B cell (primary cell): ENCODE measurements around the gene CTIF. TPM values are rescaled to one million over a fixed set of nuclear protein-coding genes. Genes with fewer than 3 reads are reported as not detected.

Source experiments
- ATAC-seq: fragments of 200-7000 bp; cut with Tn5 transposase; one replicate; pipeline ENCODE4 v1.10.0; 2021; ENCODE audit warnings: low read depth, mild to moderate bottlenecking, moderate number of reproducible peaks, moderate library complexity
- CTCF ChIA-PET: fragments of 350-600 bp; sonication (Branson Sonifier 250); formaldehyde crosslinking; loops from one replicate; lab custom pipeline; 2021; ENCODE audit warnings: antibody characterized with exemption, inconsistent platforms; lab: Charles Lee
- POLR2A ChIA-PET: fragments of 350-600 bp; sonication (Branson Sonifier 250); formaldehyde crosslinking; loops from one replicate; lab custom pipeline; 2021; ENCODE audit warnings: antibody characterized with exemption; lab: Charles Lee
- DNase-seq: peaks from one replicate; pipeline ENCODE4 v3.0.0; 2013
- H2AFZ ChIP-seq: 2 replicates; pipeline ENCODE4 v1.6.1; 2012; ENCODE audit warnings: mild to moderate bottlenecking, low read depth, low read length; ENCODE audit not compliant: insufficient read depth, poor library complexity, severe bottlenecking
- H3K27ac ChIP-seq, 2 donors: 1 replicate in 1 of 2; 2 replicates in 1 of 2; pipeline ENCODE4 v1.5.1; 2012 to 2013; ENCODE audit warnings: low read length in 2 of 2, mild to moderate bottlenecking in 2 of 2, moderate library complexity in 1 of 2
- H3K27me3 ChIP-seq, 4 experiments: fragments of 200-600 bp in 1 of 4; sonication (generic) in 1 of 4; replicated peaks in 1 of 4; 1 replicate in 2 of 4; 2 replicates in 2 of 4; pipeline versions ENCODE4 v1.6.1 to v1.7.0; 2013 to 2016; ENCODE audit warnings: low read length in 3 of 4, mild to moderate bottlenecking in 2 of 4, mixed read lengths in 1 of 4, moderate library complexity in 1 of 4; ENCODE audit not compliant: insufficient read depth in 4 of 4, control insufficient read depth in 3 of 4; ENCODE audit errors: control extremely low read depth in 1 of 4
- H3K36me3 ChIP-seq, 2 experiments: replicated peaks in 1 of 2; 1 replicate in 1 of 2; 2 replicates in 1 of 2; pipeline versions ENCODE4 v1.6.1 to v1.7.1; 2013; ENCODE audit warnings: low read length in 1 of 2; ENCODE audit not compliant: insufficient read depth in 2 of 2, control insufficient read depth in 1 of 2; ENCODE audit errors: control extremely low read depth in 1 of 2, extremely low read depth in 1 of 2
- H3K4me1 ChIP-seq, 2 donors: fragments of 200-600 bp in 1 of 2; sonication (generic) in 1 of 2; 1 replicate in 1 of 2; 2 replicates in 1 of 2; pipeline versions ENCODE4 v1.5.1 to v1.6.1; 2013 to 2017; ENCODE audit warnings: low read length in 2 of 2; ENCODE audit not compliant: control insufficient read depth in 2 of 2, insufficient read depth in 2 of 2
- H3K4me2 ChIP-seq: replicated peaks from 2 replicates; pipeline ENCODE3; 2012; ENCODE audit warnings: mild to moderate bottlenecking, low read depth, low read length; ENCODE audit not compliant: poor library complexity, severe bottlenecking
- H3K4me3 ChIP-seq, 5 experiments: fragments of 200-600 bp in 1 of 5; sonication (generic) in 1 of 5; 1 replicate in 3 of 5; 2 replicates in 2 of 5; pipeline versions ENCODE4 v1.5.1 to v1.7.0; 2011 to 2016; ENCODE audit warnings: low read length in 4 of 5, mild to moderate bottlenecking in 4 of 5, low read depth in 2 of 5, control low read depth in 1 of 5, moderate library complexity in 1 of 5; ENCODE audit not compliant: insufficient read depth in 1 of 5; ENCODE audit errors: control extremely low read depth in 1 of 5, extremely low read depth in 1 of 5
- H3K79me2 ChIP-seq: fragments of 200-600 bp; sonication (generic); one replicate; pipeline ENCODE4 v1.6.0; 2016; ENCODE audit warnings: low read length; ENCODE audit not compliant: control insufficient read depth, insufficient read depth
- H3K9ac ChIP-seq: fragments of 200-600 bp; sonication (generic); 2 replicates; pipeline ENCODE4 v1.6.1; 2017; ENCODE audit warnings: mild to moderate bottlenecking, low read length, moderate library complexity
- H3K9me3 ChIP-seq, 3 donors: one replicate each; pipeline versions ENCODE4 v1.6.1 to v1.7.1; 2013; ENCODE audit warnings: low read length in 2 of 3; ENCODE audit not compliant: control insufficient read depth in 2 of 3, insufficient read depth in 1 of 3; ENCODE audit errors: control extremely low read depth in 1 of 3
- H4K20me1 ChIP-seq: 2 replicates; pipeline ENCODE4 v1.6.0; 2012; ENCODE audit warnings: mild to moderate bottlenecking, low read length; ENCODE audit not compliant: insufficient read depth, control insufficient read depth, poor library complexity, severe bottlenecking
- H3K27ac Mint-ChIP-seq: one replicate; pipeline ENCODE4 v1.8.0; 2021; ENCODE audit warnings: mixed read lengths
- H3K27me3 Mint-ChIP-seq: one replicate; pipeline ENCODE4 v1.8.0; 2021; ENCODE audit warnings: mixed read lengths
- H3K4me1 Mint-ChIP-seq: one replicate; pipeline ENCODE4 v1.8.0; 2021; ENCODE audit warnings: mixed read lengths
- H3K4me3 Mint-ChIP-seq: one replicate; pipeline ENCODE4 v1.8.0; 2021; ENCODE audit warnings: mixed read lengths
- H3K9me3 Mint-ChIP-seq: one replicate; pipeline ENCODE4 v1.8.0; 2022; ENCODE audit warnings: mixed read lengths; ENCODE audit not compliant: insufficient read depth
- EZH2 ChIP-seq: IDR thresholded peaks from 2 replicates; pipeline ENCODE4 v1.6.1; 2012; ENCODE audit warnings: borderline replicate concordance, low read depth, mild to moderate bottlenecking, moderate library complexity, low read length; ENCODE audit not compliant: insufficient read depth, poor library complexity, severe bottlenecking
- WGBS: methylation state at CpG from one replicate; pipeline ENCODE4 v1.1.5; 2013; ENCODE audit warnings: missing lambda C conversion rate; ENCODE audit not compliant: insufficient coverage; 5-methylcytosine and 5-hydroxymethylcytosine counted together
- intact Hi-C: fragments of 100-400 bp; cut with micrococcal nuclease; formaldehyde crosslinking; loops from one replicate; pipeline ENCODE4 v1.10.0; 2022
- polyA plus RNA-seq: library from polyadenylated mRNA; depleted of rRNA; stranded (reverse); fragments of >200 nt; gene quantifications from 2 replicates; pipeline ENCODE4 v1.2.3, GENCODE V29; 2012
- total RNA-seq, 2 donors: library from RNA; stranded (reverse); fragments of 120-200 nt in 1 of 2; gene quantifications; 1 replicate in 1 of 2; 2 replicates in 1 of 2; pipeline versions ENCODE4 v1.2.3 to v1.2.4, GENCODE V29; 2013 to 2022
- TF ChIP-seq, protein P1 (sequence below): fragments of 200-600 bp; IDR thresholded peaks from one replicate; pipeline ENCODE4 v1.8.0; 2022; ENCODE audit warnings: antibody characterized with exemption, mild to moderate bottlenecking

The CTIF gene
- total and polyA plus RNA-seq, 2 donors (not counting 1 experiment from before 2014, with no cell fraction given), result 3.6 to 16.2 TPM

DNA sequence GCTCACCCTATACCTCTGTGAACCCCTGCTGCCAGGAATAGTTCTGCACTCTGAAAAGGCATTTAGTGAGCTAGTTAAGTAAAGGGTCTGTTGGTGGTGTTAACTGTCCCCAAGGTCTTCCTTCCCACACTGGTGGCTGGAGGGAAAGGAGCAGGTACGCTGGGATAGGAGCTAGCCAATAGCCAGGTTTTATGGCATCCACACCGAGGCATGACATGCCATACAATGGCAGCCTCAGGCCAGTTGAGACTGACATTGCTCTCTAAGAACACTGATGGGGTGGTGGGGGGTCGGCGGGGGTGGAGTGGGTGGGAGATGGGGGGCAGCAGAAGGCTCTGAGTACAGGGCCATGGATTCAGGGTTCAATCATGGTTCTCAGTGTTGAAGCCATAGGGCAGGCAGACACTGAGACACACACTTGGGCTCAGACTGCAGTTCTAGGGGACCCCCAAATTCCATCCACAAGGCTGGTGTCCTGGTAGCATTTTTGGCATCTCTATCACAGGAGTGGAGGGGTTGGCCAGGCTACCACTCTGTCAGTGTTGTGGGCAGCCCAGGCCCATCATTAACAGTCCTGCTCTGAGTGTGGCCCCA is 136.0 kb downstream of the CTIF start:
- ChIA-PET POLR2A (no interaction called here), CTCF (interaction anchor here (1.0 to 3.4 kb wide), 17 partner anchors 199 to 1683 kb away, joined by 3 to 17 read pairs (median 3); no protein-coding TSS in a partner anchor)
- peak overlapping the region; percentile 36 for H2AFZ ChIP-seq
- ATAC-seq, result no peak
- intact Hi-C loops, result loop anchor here (1.0 to 10.0 kb wide), 10 partner anchors 102 to 1752 kb away; no protein-coding TSS in a partner anchor
- peaks cover 5% of the 10 kb centered on the region for H3K9me3 Mint-ChIP-seq
- no peaks in the 10 kb centered on the region for H4K20me1 ChIP-seq
- no peak overlapping the region for H3K4me3 ChIP-seq
- peaks cover 4 to 12% of the 10 kb centered on the region in 2 donors for H3K4me1 ChIP-seq
- TF ChIP-seq, protein P1, sequence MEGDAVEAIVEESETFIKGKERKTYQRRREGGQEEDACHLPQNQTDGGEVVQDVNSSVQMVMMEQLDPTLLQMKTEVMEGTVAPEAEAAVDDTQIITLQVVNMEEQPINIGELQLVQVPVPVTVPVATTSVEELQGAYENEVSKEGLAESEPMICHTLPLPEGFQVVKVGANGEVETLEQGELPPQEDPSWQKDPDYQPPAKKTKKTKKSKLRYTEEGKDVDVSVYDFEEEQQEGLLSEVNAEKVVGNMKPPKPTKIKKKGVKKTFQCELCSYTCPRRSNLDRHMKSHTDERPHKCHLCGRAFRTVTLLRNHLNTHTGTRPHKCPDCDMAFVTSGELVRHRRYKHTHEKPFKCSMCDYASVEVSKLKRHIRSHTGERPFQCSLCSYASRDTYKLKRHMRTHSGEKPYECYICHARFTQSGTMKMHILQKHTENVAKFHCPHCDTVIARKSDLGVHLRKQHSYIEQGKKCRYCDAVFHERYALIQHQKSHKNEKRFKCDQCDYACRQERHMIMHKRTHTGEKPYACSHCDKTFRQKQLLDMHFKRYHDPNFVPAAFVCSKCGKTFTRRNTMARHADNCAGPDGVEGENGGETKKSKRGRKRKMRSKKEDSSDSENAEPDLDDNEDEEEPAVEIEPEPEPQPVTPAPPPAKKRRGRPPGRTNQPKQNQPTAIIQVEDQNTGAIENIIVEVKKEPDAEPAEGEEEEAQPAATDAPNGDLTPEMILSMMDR, result no peak
- TF ChIP-seq EZH2, result no peak
- peaks cover 0 to 13% (median 5%) of the 10 kb centered on the region in 3 donors for H3K9me3 ChIP-seq
- H3K4me2 ChIP-seq, result no peak overlapping the region
- no peaks in the 10 kb centered on the region for H3K36me3 ChIP-seq
- DNase-seq, result no peak
- WGBS, result 100% methylated on average over 1 of the region's 4 CpGs
- H3K27ac Mint-ChIP-seq, result no peak overlapping the region
- H3K27me3 ChIP-seq, result no peaks in the 10 kb centered on the region
- no peak overlapping the region for H3K27ac ChIP-seq
- no peak overlapping the region for H3K9ac ChIP-seq
- H3K27me3 Mint-ChIP-seq, result no peaks in the 10 kb centered on the region
- H3K4me3 Mint-ChIP-seq, result no peak overlapping the region
- H3K79me2 ChIP-seq, result no peaks in the 10 kb centered on the region
- H3K4me1 Mint-ChIP-seq, result peaks cover 10% of the 10 kb centered on the region

DNA sequence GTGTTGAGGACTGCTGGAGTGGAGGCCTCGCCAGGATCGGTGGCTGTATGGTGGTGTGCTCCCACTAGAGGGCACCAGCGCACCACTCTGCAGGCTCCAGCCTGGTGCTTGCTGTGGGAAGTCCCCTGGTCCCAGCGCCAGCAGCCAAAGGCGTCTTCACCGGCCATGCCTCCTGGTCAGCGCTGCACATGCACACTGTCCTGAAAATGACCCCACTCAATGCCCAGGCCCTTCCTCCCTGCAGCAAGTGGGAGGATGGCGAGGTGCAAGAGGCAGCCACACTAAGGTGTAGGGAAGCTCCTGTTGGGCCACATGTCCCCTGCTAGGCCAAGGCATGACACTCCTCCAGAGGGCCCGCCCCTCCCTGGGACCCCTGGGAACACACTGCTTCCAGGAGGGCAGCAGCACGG is 136.5 kb downstream of the CTIF start:
- WGBS, result 8% methylated on average over 8 of the region's 10 CpGs
- intact Hi-C loops, result loop anchor here (1.0 to 10.0 kb wide), 10 partner anchors 102 to 1752 kb away; no protein-coding TSS in a partner anchor
- Mint-ChIP-seq H3K4me3 (no peak overlapping the region), H3K27ac (no peak overlapping the region), H3K9me3 (peaks cover 5% of the 10 kb centered on the region), H3K27me3 (no peaks in the 10 kb centered on the region), H3K4me1 (peaks cover 10% of the 10 kb centered on the region)
- H3K4me3 ChIP-seq, result no peak overlapping the region
- peak; percentile 85 for DNase-seq
- POLR2A ChIA-PET, result no interaction called here
- H3K9ac ChIP-seq, result no peak overlapping the region
- no peaks in the 10 kb centered on the region for H4K20me1 ChIP-seq
- H3K4me2 ChIP-seq, result peak overlapping the region; percentile 56
- H3K27ac ChIP-seq, result no peak overlapping the region
- peaks cover 4 to 12% of the 10 kb centered on the region in 2 donors for H3K4me1 ChIP-seq
- H2AFZ ChIP-seq, result peak overlapping the region; percentile 36
- CTCF ChIA-PET, result interaction anchor here (1.0 to 3.4 kb wide), 8 partner anchors 200 to 1682 kb away, joined by 3 to 17 read pairs (median 4); no protein-coding TSS in a partner anchor
- TF ChIP-seq, protein P1, result peak; percentile 95
- no peak for TF ChIP-seq EZH2
- no peaks in the 10 kb centered on the region for H3K79me2 ChIP-seq
- ATAC-seq, result peak; percentile 93
- H3K27me3 ChIP-seq, result no peaks in the 10 kb centered on the region
- H3K9me3 ChIP-seq, result peaks cover 0 to 10% (median 5%) of the 10 kb centered on the region in 3 donors
- H3K36me3 ChIP-seq, result no peaks in the 10 kb centered on the region
